ENCODE measurements around the gene EIF4A3.

DNA sequence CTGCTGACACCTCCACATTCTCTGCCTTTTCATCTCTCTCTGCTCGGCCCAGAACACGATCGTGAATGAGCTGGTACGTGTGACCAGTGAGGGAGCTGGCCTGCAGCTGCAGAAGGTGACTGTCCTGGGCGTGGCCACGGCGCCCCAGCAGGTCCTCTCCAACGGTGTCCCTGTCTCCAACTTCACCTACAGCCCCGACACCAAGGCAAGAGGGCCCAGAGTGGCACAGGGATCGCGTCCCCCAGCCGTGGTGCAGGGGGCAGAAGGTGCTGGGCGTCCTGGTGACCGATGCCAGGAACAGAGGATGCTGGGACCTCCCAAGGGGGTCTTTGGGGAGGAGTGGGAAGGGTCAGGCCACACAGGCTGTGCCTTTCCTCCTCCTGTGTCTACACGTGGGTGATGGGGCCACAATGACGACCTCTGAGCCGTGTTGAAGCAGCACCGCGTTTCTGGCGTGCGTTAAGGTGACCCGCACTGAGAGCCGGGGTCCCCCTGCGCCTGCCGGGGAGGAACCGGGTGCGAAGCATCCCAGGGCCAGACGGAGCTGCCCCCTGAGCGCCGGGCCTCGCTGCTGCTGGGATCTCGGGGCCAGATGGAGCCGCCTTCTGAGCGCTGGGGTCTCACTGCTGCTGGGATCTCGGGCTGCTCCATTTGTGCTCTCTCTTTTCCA, 28.2 kb downstream of the EIF4A3 start:
- TF ChIP-seq, protein P1, sequence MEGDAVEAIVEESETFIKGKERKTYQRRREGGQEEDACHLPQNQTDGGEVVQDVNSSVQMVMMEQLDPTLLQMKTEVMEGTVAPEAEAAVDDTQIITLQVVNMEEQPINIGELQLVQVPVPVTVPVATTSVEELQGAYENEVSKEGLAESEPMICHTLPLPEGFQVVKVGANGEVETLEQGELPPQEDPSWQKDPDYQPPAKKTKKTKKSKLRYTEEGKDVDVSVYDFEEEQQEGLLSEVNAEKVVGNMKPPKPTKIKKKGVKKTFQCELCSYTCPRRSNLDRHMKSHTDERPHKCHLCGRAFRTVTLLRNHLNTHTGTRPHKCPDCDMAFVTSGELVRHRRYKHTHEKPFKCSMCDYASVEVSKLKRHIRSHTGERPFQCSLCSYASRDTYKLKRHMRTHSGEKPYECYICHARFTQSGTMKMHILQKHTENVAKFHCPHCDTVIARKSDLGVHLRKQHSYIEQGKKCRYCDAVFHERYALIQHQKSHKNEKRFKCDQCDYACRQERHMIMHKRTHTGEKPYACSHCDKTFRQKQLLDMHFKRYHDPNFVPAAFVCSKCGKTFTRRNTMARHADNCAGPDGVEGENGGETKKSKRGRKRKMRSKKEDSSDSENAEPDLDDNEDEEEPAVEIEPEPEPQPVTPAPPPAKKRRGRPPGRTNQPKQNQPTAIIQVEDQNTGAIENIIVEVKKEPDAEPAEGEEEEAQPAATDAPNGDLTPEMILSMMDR (IDR thresholded peaks at IDR 0.05), result no peak
- TF ChIP-seq POLR2AphosphoS5 (IDR thresholded peaks at IDR 0.05; ENCODE audit: insufficient read depth in 1 of 2, low read depth in 1 of 2) (no peak), POLR2A (IDR thresholded peaks at IDR 0.05) (no peak)

Data from vagina (tissue), 2 donors.